H9 (cell line): ENCODE measurements around the gene RPL38. TPM values are rescaled to one million over a fixed set of nuclear protein-coding genes. Genes with fewer than 3 reads are reported as not detected.

Source experiments
- DNase-seq: peaks from one replicate; pipeline ENCODE4 v3.0.0-alpha.2; 2017
- H2AFZ ChIP-seq: one replicate; pipeline ENCODE4 v1.6.1; 2013; ENCODE audit warnings: mild to moderate bottlenecking, low read length, control low read depth, moderate library complexity
- H2AK5ac ChIP-seq: 2 replicates; pipeline ENCODE4 v1.6.1; 2013; ENCODE audit warnings: low read length, control low read depth, mixed read lengths; ENCODE audit not compliant: insufficient read length
- H2BK120ac ChIP-seq: one replicate; pipeline ENCODE4 v1.6.1; 2013; ENCODE audit warnings: low read depth, mild to moderate bottlenecking, low read length, control low read depth, inconsistent platforms; ENCODE audit not compliant: poor library complexity, severe bottlenecking
- H2BK12ac ChIP-seq: 2 replicates; pipeline ENCODE4 v1.6.1; 2013; ENCODE audit warnings: low read length, control low read depth, mixed read lengths, low read depth; ENCODE audit not compliant: insufficient read length
- H2BK15ac ChIP-seq: 2 replicates; pipeline ENCODE4 v1.6.1; 2013; ENCODE audit warnings: low read depth, low read length, control low read depth
- H2BK20ac ChIP-seq: one replicate; pipeline ENCODE4 v1.6.1; 2013; ENCODE audit warnings: low read depth, mild to moderate bottlenecking, low read length, control low read depth, inconsistent platforms; ENCODE audit not compliant: poor library complexity, severe bottlenecking
- H2BK5ac ChIP-seq: 2 replicates; pipeline ENCODE4 v1.6.1; 2013; ENCODE audit warnings: low read length, control low read depth, mixed read lengths; ENCODE audit not compliant: insufficient read length
- H3K14ac ChIP-seq: 2 replicates; pipeline ENCODE4 v1.6.1; 2013; ENCODE audit warnings: low read length, control low read depth; ENCODE audit not compliant: insufficient read depth
- H3K18ac ChIP-seq: 2 replicates; pipeline ENCODE4 v1.6.1; 2013; ENCODE audit warnings: low read depth, mild to moderate bottlenecking, mixed read lengths, low read length, control low read depth; ENCODE audit not compliant: insufficient read length
- H3K23ac ChIP-seq: 2 replicates; pipeline ENCODE4 v1.6.1; 2013; ENCODE audit warnings: low read length, control low read depth, mixed read lengths, low read depth; ENCODE audit not compliant: insufficient read length
- H3K23me2 ChIP-seq: 2 replicates; pipeline ENCODE4 v1.6.1; 2013; ENCODE audit warnings: low read depth, mild to moderate bottlenecking, mixed read lengths, low read length, control low read depth; ENCODE audit not compliant: insufficient read length, poor library complexity, severe bottlenecking
- H3K27ac ChIP-seq: 2 replicates; pipeline ENCODE4 v1.5.1; 2013; ENCODE audit warnings: low read length, control low read depth, mixed read lengths, low read depth; ENCODE audit not compliant: insufficient read length
- H3K27me3 ChIP-seq: 2 replicates; pipeline ENCODE4 v1.6.1; 2013; ENCODE audit warnings: low read length, control low read depth, inconsistent platforms; ENCODE audit not compliant: insufficient read depth
- H3K4ac ChIP-seq: 2 replicates; pipeline ENCODE4 v1.6.1; 2013; ENCODE audit warnings: low read depth, mild to moderate bottlenecking, control low read depth, inconsistent platforms, low read length, moderate library complexity
- H3K4me1 ChIP-seq: 2 replicates; pipeline ENCODE4 v1.6.1; 2013; ENCODE audit warnings: low read length, control low read depth, inconsistent platforms; ENCODE audit not compliant: insufficient read depth
- H3K4me2 ChIP-seq: 2 replicates; pipeline ENCODE4 v1.6.1; 2013; ENCODE audit warnings: low read length, control low read depth, mixed read lengths; ENCODE audit not compliant: insufficient read length, insufficient read depth
- H3K56ac ChIP-seq: 2 replicates; pipeline ENCODE4 v1.6.1; 2013; ENCODE audit warnings: low read depth, mild to moderate bottlenecking, mixed read lengths, low read length, control low read depth; ENCODE audit not compliant: insufficient read length
- H3K79me1 ChIP-seq: 2 replicates; pipeline ENCODE4 v1.6.1; 2013; ENCODE audit warnings: low read depth, mild to moderate bottlenecking, moderate library complexity, low read length, control low read depth, inconsistent platforms; ENCODE audit not compliant: insufficient read depth, poor library complexity, severe bottlenecking
- H3K79me2 ChIP-seq: 2 replicates; pipeline ENCODE4 v1.6.1; 2013; ENCODE audit warnings: low read length, control low read depth, inconsistent platforms; ENCODE audit not compliant: insufficient read depth
- H3K9ac ChIP-seq: 2 replicates; pipeline ENCODE4 v1.6.1; 2013; ENCODE audit warnings: low read length, control low read depth, mixed read lengths; ENCODE audit not compliant: insufficient read length; ENCODE audit errors: extremely low read depth
- H3K9me3 ChIP-seq: one replicate; pipeline ENCODE4 v1.6.1; 2013; ENCODE audit warnings: low read depth, low read length, inconsistent platforms; ENCODE audit not compliant: control insufficient read depth
- H3T11ph ChIP-seq: one replicate; pipeline ENCODE4 v1.6.1; 2013; ENCODE audit warnings: mild to moderate bottlenecking, low read length, control low read depth, inconsistent platforms
- H4K20me1 ChIP-seq: one replicate; pipeline ENCODE4 v1.6.1; 2013; ENCODE audit not compliant: control insufficient read depth, insufficient read length, insufficient read depth
- H4K5ac ChIP-seq: 2 replicates; pipeline ENCODE4 v1.6.1; 2013; ENCODE audit warnings: low read depth, mild to moderate bottlenecking, mixed read lengths, low read length, control low read depth; ENCODE audit not compliant: insufficient read length
- H4K8ac ChIP-seq: replicated peaks from 2 replicates; pipeline ENCODE4 v1.6.1; 2013; ENCODE audit warnings: low read length, control low read depth, mixed read lengths, low read depth; ENCODE audit not compliant: insufficient read length
- H4K91ac ChIP-seq: 2 replicates; pipeline ENCODE4 v1.6.1; 2013; ENCODE audit warnings: low read depth, mild to moderate bottlenecking, moderate library complexity, mixed read lengths, low read length, control low read depth; ENCODE audit not compliant: insufficient read length
- H3K27ac Mint-ChIP-seq, 3 experiments: 2 replicates in 2 of 3; 3 replicates in 1 of 3; pipeline ENCODE4 v1.8.0; 2020 to 2021; ENCODE audit warnings: mixed read lengths in 3 of 3, mild to moderate bottlenecking in 1 of 3, moderate library complexity in 1 of 3
- H3K27me3 Mint-ChIP-seq: 2 replicates; pipeline ENCODE4 v1.8.0; 2021; ENCODE audit warnings: low read depth, mild to moderate bottlenecking, moderate library complexity, mixed read lengths
- H3K36me3 Mint-ChIP-seq, 3 experiments: 2 replicates in 2 of 3; 3 replicates in 1 of 3; pipeline ENCODE4 v1.8.0; 2020 to 2021; ENCODE audit warnings: low read depth in 3 of 3, mixed read lengths in 3 of 3; ENCODE audit not compliant: insufficient read depth in 1 of 3
- H3K4me1 Mint-ChIP-seq, 2 experiments: 2 replicates each; pipeline ENCODE4 v1.8.0; 2020; ENCODE audit warnings: mixed read lengths in 2 of 2
- H3K4me3 Mint-ChIP-seq, 2 experiments: 2 replicates in 1 of 2; 3 replicates in 1 of 2; pipeline ENCODE4 v1.8.0; 2020 to 2021; ENCODE audit warnings: mild to moderate bottlenecking in 2 of 2, mixed read lengths in 2 of 2, moderate library complexity in 1 of 2
- H3K9me3 Mint-ChIP-seq, 2 experiments: 2 replicates in 1 of 2; 3 replicates in 1 of 2; pipeline ENCODE4 v1.8.0; 2020; ENCODE audit warnings: mild to moderate bottlenecking in 2 of 2, mixed read lengths in 2 of 2, moderate library complexity in 1 of 2
- WGBS: extraction: QIAGEN DNeasy Blood & Tissue Kit; methylation state at CpG from one replicate; pipeline ENCODE4 v1.1.7; 2013; ENCODE audit warnings: missing lambda C conversion rate, low lambda C conversion rate, mixed read lengths; ENCODE audit not compliant: insufficient read length; ENCODE audit errors: extremely low coverage; 5-methylcytosine and 5-hydroxymethylcytosine counted together
- total RNA-seq: library from RNA; stranded (reverse); gene quantifications from 2 replicates; pipeline ENCODE4 v1.2.1, GENCODE V29; 2021
- TF ChIP-seq, protein P1 (sequence below): fragments of 200-600 bp; sonication (generic); conservative IDR thresholded peaks from 3 replicates; pipeline ENCODE4 v1.8.0; 2021; ENCODE audit warnings: antibody characterized with exemption, mild to moderate bottlenecking

The RPL38 gene
- total RNA-seq, 1 experiment from 2014 or later: 1,358 TPM

GRCh38 chr17:74231928-74232907 is 28.7 kb downstream of the RPL38 start:
- H3K14ac ChIP-seq: peak overlapping the region; percentile 60; the same call in 1 of the 2 replicates
- H3K27me3 Mint-ChIP-seq: peaks cover 6% of the 10 kb centered on the region
- H3T11ph ChIP-seq: no peak overlapping the region
- no peak overlapping the region for H2BK15ac ChIP-seq
- no peaks in the 10 kb centered on the region for H3K23me2 ChIP-seq
- H3K4me1 Mint-ChIP-seq: peaks cover 6 to 36% of the 10 kb centered on the region in 2 experiments
- H3K27ac ChIP-seq: no peak overlapping the region
- H4K91ac ChIP-seq: no peak overlapping the region
- DNase-seq: no peak
- H2BK20ac ChIP-seq: no peak overlapping the region
- no peaks in the 10 kb centered on the region for H3K9me3 ChIP-seq
- H4K20me1 ChIP-seq: no peaks in the 10 kb centered on the region
- H3K27ac Mint-ChIP-seq: peak overlapping the region in 1 of 3 experiments; percentile 87; a peak in 2 of 7 replicates
- H3K18ac ChIP-seq: no peak overlapping the region
- no peaks in the 10 kb centered on the region for H3K27me3 ChIP-seq
- no peaks in the 10 kb centered on the region for H3K4me1 ChIP-seq
- TF ChIP-seq, protein P1, sequence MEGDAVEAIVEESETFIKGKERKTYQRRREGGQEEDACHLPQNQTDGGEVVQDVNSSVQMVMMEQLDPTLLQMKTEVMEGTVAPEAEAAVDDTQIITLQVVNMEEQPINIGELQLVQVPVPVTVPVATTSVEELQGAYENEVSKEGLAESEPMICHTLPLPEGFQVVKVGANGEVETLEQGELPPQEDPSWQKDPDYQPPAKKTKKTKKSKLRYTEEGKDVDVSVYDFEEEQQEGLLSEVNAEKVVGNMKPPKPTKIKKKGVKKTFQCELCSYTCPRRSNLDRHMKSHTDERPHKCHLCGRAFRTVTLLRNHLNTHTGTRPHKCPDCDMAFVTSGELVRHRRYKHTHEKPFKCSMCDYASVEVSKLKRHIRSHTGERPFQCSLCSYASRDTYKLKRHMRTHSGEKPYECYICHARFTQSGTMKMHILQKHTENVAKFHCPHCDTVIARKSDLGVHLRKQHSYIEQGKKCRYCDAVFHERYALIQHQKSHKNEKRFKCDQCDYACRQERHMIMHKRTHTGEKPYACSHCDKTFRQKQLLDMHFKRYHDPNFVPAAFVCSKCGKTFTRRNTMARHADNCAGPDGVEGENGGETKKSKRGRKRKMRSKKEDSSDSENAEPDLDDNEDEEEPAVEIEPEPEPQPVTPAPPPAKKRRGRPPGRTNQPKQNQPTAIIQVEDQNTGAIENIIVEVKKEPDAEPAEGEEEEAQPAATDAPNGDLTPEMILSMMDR: no peak
- H2AFZ ChIP-seq: no peak overlapping the region
- H3K79me2 ChIP-seq: no peaks in the 10 kb centered on the region
- H2AK5ac ChIP-seq: peak overlapping the region; percentile 5
- no peak overlapping the region for H4K5ac ChIP-seq
- H3K4ac ChIP-seq: no peak overlapping the region; the same call in 1 of the 2 replicates
- H3K36me3 Mint-ChIP-seq: no peaks in the 10 kb centered on the region
- no peaks in the 10 kb centered on the region for H3K79me1 ChIP-seq
- no peak overlapping the region for H4K8ac ChIP-seq
- H3K23ac ChIP-seq: no peak overlapping the region
- H2BK5ac ChIP-seq: no peak overlapping the region
- H3K4me3 Mint-ChIP-seq: no peak overlapping the region
- H3K56ac ChIP-seq: no peak overlapping the region
- H3K9ac ChIP-seq: no peak overlapping the region
- no peak overlapping the region for H2BK12ac ChIP-seq
- no peak overlapping the region for H2BK120ac ChIP-seq
- WGBS: no CpG with 5 or more reads among the region's 17 CpGs
- no peak overlapping the region for H3K4me2 ChIP-seq
- H3K9me3 Mint-ChIP-seq: no peaks in the 10 kb centered on the region
